HepG2 (cell line): ENCODE results near the gene TBC1D10A. TPM values are rescaled to one million over a fixed set of nuclear protein-coding genes. Genes with fewer than 3 reads are reported as not detected.

Source experiments
- BORCS8-MEF2B ChIP-seq: sonication (generic); formaldehyde crosslinking; IDR thresholded peaks from 2 replicates; pipeline ENCODE4 v1.8.0; 2022; ENCODE audit warnings: mild to moderate bottlenecking, missing genetic modification reagents
- KLF15 ChIP-seq: sonication (generic); formaldehyde crosslinking; IDR thresholded peaks from 2 replicates; pipeline ENCODE4 v1.8.1; 2023; ENCODE audit warnings: borderline replicate concordance, mild to moderate bottlenecking, inconsistent platforms, missing genetic modification reagents, mixed read lengths
- MTF1 ChIP-seq: sonication (generic); formaldehyde crosslinking; IDR thresholded peaks from 2 replicates; pipeline ENCODE4 v1.5.0; 2020; ENCODE audit warnings: missing genetic modification reagents
- PCBP2 ChIP-seq: fragments of 200-400 bp; formaldehyde crosslinking; optimal IDR thresholded peaks from 2 replicates; pipeline ENCODE3; 2018; ENCODE audit warnings: low read length, low read depth; ENCODE audit not compliant: poor library complexity, severe bottlenecking
- PHF20 ChIP-seq: sonication (generic); formaldehyde crosslinking; IDR thresholded peaks from 2 replicates; pipeline ENCODE4 v1.5.0; 2020; ENCODE audit warnings: mild to moderate bottlenecking, missing genetic modification reagents
- POLR2AphosphoS2 ChIP-seq: IDR thresholded peaks from 2 replicates; pipeline ENCODE4 v1.6.1; 2011; ENCODE audit warnings: low read depth, low read length, improper control_type of control experiment
- TAF1 ChIP-seq: sonication (generic); formaldehyde crosslinking; IDR thresholded peaks from 2 replicates; pipeline ENCODE4 v1.4.0; 2020; ENCODE audit warnings: missing genetic modification reagents
- TAF15 ChIP-seq: fragments of 200-400 bp; formaldehyde crosslinking; IDR thresholded peaks from one replicate; pipeline ENCODE4 v1.6.1; 2018; ENCODE audit warnings: mild to moderate bottlenecking, low read depth, low read length; ENCODE audit not compliant: poor library complexity, severe bottlenecking
- ZFY ChIP-seq: sonication (generic); formaldehyde crosslinking; IDR thresholded peaks from 2 replicates; pipeline ENCODE4 v1.4.0; 2020; ENCODE audit warnings: missing genetic modification reagents
- polyA plus RNA-seq, 8 experiments: library from polyadenylated mRNA; depleted of rRNA in 3 of 8; stranded (reverse) in 7 of 8; unstranded in 1 of 8; fragments of >200 nt; fragmentation: Illumina TruSeq in 4 of 8; extraction: Trizol in 4 of 8; gene quantifications; 2 replicates each; pipeline versions ENCODE4 v1.2.1 to v1.2.3, GENCODE V29; 2011 to 2016; ENCODE audit warnings: low read depth in 4 of 8, missing spikeins in 1 of 8, mixed read lengths in 1 of 8; ENCODE audit not compliant: insufficient read depth in 1 of 8
- total RNA-seq, 5 experiments: library from RNA; depleted of rRNA; stranded (reverse); fragments of >200 nt; fragmentation: Illumina TruSeq; extraction: Trizol; gene quantifications; 2 replicates each; pipeline ENCODE4 v1.2.3, GENCODE V29; 2016; ENCODE audit warnings: low read depth in 1 of 5
- TF ChIP-seq, protein P1 (sequence below): sonication (generic); formaldehyde crosslinking; IDR thresholded peaks from 2 replicates; pipeline ENCODE4 v1.4.0; 2020; ENCODE audit warnings: missing genetic modification reagents
- TF ChIP-seq, protein P2 (sequence below), 2 experiments: sonication (generic) in 1 of 2; formaldehyde crosslinking in 1 of 2; IDR thresholded peaks; 2 replicates each; pipeline versions ENCODE4 v1.4.0 to v1.6.1; 2018 to 2020; ENCODE audit warnings: missing genetic modification reagents in 2 of 2, borderline replicate concordance in 1 of 2, low read depth in 1 of 2, mild to moderate bottlenecking in 1 of 2, missing biosample characterization in 1 of 2
- TF ChIP-seq, protein P3 (sequence below): sonication (generic); formaldehyde crosslinking; IDR thresholded peaks from 2 replicates; pipeline ENCODE4 v1.5.1; 2020; ENCODE audit warnings: mild to moderate bottlenecking, missing genetic modification reagents, moderate library complexity

Gene TBC1D10A
- total and polyA plus RNA-seq, 2 of the 13 experiments (the other 11 are each of a cell fraction or from before 2014, with no cell fraction given): 4.2 to 4.9 TPM

DNA sequence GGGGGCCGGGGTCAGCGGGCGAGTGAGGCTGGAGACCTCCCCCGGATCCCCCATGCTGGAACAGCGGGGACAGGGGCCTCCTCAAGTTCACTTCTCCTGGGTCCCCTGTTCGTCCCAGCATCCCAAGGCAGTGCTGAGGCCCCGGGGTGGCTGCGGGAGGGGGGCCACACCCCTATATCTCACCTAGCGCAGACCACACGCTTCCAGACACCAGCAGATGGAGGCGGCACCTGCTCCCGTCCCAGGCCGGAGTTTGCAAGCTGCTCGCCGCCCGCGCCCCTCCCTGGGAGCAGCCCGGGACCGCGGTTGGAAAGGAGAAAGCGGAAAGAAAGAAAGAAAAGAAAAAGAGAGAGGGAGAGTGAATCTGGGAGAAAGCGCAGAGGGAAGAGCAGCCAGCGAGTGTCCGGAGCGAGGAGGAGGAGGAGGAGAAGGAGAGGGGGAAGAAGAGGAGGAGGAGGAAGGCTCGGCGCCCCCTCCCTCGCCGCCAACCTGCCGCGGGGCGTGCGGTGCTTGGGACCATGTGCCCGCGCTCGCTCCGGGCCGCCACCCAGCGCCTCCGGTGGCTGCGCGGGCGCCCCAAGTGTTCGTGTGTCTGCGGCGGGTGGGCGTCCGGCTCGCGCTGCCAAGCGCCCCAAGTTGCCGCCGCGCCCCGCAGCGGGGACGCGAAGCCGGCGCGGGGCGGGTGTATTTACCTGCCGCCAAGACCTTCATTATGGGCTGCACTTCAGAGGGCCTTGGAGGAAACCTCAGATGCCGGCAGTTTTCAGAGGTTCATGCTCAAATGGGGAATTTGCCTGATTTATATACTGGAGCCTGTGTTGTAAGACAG, 80.5 kb downstream of the TBC1D10A start, which contains the start of gene LIF (continued):
- TF ChIP-seq, protein P1, sequence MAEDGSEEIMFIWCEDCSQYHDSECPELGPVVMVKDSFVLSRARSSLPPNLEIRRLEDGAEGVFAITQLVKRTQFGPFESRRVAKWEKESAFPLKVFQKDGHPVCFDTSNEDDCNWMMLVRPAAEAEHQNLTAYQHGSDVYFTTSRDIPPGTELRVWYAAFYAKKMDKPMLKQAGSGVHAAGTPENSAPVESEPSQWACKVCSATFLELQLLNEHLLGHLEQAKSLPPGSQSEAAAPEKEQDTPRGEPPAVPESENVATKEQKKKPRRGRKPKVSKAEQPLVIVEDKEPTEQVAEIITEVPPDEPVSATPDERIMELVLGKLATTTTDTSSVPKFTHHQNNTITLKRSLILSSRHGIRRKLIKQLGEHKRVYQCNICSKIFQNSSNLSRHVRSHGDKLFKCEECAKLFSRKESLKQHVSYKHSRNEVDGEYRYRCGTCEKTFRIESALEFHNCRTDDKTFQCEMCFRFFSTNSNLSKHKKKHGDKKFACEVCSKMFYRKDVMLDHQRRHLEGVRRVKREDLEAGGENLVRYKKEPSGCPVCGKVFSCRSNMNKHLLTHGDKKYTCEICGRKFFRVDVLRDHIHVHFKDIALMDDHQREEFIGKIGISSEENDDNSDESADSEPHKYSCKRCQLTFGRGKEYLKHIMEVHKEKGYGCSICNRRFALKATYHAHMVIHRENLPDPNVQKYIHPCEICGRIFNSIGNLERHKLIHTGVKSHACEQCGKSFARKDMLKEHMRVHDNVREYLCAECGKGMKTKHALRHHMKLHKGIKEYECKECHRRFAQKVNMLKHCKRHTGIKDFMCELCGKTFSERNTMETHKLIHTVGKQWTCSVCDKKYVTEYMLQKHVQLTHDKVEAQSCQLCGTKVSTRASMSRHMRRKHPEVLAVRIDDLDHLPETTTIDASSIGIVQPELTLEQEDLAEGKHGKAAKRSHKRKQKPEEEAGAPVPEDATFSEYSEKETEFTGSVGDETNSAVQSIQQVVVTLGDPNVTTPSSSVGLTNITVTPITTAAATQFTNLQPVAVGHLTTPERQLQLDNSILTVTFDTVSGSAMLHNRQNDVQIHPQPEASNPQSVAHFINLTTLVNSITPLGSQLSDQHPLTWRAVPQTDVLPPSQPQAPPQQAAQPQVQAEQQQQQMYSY (CRISPR knock-in tag): peak; percentile 90
- TF ChIP-seq TAF15: peak; percentile 67
- no peak for TF ChIP-seq BORCS8-MEF2B (CRISPR knock-in tag)
- peak; percentile 26; the same call in 1 of the 2 replicates for TF ChIP-seq TAF1 (CRISPR knock-in tag)
- no peak for TF ChIP-seq POLR2AphosphoS2
- 0 out of 2 replicates have a peak, but pooled peaks have one; percentile 36 for TF ChIP-seq PHF20 (CRISPR knock-in tag)
- TF ChIP-seq MTF1 (CRISPR knock-in tag): no peak
- TF ChIP-seq, protein P2, sequence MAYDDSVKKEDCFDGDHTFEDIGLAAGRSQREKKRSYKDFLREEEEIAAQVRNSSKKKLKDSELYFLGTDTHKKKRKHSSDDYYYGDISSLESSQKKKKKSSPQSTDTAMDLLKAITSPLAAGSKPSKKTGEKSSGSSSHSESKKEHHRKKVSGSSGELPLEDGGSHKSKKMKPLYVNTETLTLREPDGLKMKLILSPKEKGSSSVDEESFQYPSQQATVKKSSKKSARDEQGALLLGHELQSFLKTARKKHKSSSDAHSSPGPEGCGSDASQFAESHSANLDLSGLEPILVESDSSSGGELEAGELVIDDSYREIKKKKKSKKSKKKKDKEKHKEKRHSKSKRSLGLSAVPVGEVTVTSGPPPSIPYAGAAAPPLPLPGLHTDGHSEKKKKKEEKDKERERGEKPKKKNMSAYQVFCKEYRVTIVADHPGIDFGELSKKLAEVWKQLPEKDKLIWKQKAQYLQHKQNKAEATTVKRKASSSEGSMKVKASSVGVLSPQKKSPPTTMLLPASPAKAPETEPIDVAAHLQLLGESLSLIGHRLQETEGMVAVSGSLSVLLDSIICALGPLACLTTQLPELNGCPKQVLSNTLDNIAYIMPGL (CRISPR knock-in tag; IDR thresholded peaks at IDR 0.05; ENCODE audit: borderline replicate concordance in 1 of 2, low read depth in 1 of 2): peak in 1 of 2 experiments; percentile 55; a peak in 2 of 4 replicates
- TF ChIP-seq ZFY: peak; percentile 36; the same call in 1 of the 2 replicates
- peak; percentile 5 for TF ChIP-seq PCBP2
- TF ChIP-seq, protein P3, sequence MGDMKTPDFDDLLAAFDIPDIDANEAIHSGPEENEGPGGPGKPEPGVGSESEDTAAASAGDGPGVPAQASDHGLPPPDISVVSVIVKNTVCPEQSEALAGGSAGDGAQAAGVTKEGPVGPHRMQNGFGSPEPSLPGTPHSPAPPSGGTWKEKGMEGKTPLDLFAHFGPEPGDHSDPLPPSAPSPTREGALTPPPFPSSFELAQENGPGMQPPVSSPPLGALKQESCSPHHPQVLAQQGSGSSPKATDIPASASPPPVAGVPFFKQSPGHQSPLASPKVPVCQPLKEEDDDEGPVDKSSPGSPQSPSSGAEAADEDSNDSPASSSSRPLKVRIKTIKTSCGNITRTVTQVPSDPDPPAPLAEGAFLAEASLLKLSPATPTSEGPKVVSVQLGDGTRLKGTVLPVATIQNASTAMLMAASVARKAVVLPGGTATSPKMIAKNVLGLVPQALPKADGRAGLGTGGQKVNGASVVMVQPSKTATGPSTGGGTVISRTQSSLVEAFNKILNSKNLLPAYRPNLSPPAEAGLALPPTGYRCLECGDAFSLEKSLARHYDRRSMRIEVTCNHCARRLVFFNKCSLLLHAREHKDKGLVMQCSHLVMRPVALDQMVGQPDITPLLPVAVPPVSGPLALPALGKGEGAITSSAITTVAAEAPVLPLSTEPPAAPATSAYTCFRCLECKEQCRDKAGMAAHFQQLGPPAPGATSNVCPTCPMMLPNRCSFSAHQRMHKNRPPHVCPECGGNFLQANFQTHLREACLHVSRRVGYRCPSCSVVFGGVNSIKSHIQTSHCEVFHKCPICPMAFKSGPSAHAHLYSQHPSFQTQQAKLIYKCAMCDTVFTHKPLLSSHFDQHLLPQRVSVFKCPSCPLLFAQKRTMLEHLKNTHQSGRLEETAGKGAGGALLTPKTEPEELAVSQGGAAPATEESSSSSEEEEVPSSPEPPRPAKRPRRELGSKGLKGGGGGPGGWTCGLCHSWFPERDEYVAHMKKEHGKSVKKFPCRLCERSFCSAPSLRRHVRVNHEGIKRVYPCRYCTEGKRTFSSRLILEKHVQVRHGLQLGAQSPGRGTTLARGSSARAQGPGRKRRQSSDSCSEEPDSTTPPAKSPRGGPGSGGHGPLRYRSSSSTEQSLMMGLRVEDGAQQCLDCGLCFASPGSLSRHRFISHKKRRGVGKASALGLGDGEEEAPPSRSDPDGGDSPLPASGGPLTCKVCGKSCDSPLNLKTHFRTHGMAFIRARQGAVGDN (CRISPR knock-in tag): peak; percentile 73
- TF ChIP-seq KLF15 (CRISPR knock-in tag): no peak
